Esophagus squamous epithelium (tissue), 4 donors: ENCODE data around the gene SMIM24.

Source experiments
- POLR2A ChIP-seq, 4 donors: fragments of 450-650 bp; IDR thresholded peaks; one replicate each; pipeline ENCODE4 v1.6.1; 2017; ENCODE audit warnings: antibody characterized with exemption in 4 of 4, mild to moderate bottlenecking in 4 of 4, moderate library complexity in 3 of 4
- TF ChIP-seq, protein P1 (sequence below), 6 experiments: fragments of 450-650 bp in 4 of 6; fragments of 200-600 bp in 2 of 6; sonication (generic) in 2 of 6; IDR thresholded peaks; one replicate each; pipeline ENCODE4 v1.5.1; 2016 to 2019; ENCODE audit warnings: antibody characterized with exemption in 6 of 6, mild to moderate bottlenecking in 4 of 6, moderate library complexity in 4 of 6

DNA sequence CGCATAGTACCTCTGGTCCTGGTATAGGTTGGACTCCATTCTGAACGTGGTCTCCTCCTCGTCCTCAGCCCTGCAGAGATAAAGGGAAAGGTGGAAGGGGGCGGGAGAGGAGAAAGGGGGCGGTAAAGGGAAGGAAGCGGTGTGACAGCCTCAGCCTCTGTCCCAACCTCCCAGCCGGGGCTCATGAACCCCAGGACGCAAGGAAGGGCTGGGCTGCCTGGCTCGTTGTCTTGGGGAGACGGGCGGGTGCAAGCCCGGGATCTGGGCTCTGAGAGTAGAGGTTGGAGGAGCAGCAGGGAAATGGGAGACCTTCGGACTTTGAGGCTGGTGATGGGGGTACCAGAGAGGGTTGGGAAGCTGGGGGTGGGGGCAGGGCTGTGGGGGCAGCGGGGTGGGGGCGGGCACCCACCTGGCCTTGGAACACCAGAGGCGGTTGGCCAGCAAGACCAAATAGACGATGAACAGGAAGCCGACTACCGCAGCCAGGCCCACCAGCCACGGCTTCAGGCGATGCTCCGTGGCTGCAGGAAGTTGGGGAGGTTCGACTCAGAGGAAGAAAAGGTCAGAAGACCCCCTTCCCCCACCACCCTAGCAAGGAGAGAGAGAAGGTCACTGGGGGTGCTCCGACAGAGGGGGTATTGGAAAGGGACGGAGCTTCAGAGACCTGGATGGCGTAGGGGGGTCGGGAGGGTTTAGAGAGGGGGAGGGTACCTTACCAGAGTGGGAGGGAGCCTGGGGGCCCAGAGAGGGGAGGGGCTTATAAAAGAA is 1.7 kb downstream of the SMIM24 start:
- TF ChIP-seq, protein P1, sequence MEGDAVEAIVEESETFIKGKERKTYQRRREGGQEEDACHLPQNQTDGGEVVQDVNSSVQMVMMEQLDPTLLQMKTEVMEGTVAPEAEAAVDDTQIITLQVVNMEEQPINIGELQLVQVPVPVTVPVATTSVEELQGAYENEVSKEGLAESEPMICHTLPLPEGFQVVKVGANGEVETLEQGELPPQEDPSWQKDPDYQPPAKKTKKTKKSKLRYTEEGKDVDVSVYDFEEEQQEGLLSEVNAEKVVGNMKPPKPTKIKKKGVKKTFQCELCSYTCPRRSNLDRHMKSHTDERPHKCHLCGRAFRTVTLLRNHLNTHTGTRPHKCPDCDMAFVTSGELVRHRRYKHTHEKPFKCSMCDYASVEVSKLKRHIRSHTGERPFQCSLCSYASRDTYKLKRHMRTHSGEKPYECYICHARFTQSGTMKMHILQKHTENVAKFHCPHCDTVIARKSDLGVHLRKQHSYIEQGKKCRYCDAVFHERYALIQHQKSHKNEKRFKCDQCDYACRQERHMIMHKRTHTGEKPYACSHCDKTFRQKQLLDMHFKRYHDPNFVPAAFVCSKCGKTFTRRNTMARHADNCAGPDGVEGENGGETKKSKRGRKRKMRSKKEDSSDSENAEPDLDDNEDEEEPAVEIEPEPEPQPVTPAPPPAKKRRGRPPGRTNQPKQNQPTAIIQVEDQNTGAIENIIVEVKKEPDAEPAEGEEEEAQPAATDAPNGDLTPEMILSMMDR (IDR thresholded peaks at IDR 0.05): no peak
- TF ChIP-seq POLR2A (IDR thresholded peaks at IDR 0.05): no peak
